HL-60 (cell line): ENCODE measurements around the gene ASIC5.

Experiments used
- POLR2AphosphoS5 ChIP-seq: IDR thresholded peaks from 2 replicates; pipeline ENCODE4 v1.6.1; 2012; ENCODE audit warnings: low read depth
- SPI1 ChIP-seq: IDR thresholded peaks from 2 replicates; pipeline ENCODE4 v1.6.1; 2012; ENCODE audit warnings: low read depth, mild to moderate bottlenecking, borderline replicate concordance
- TF ChIP-seq, protein P1 (sequence below): IDR thresholded peaks from one replicate; pipeline ENCODE4 v1.5.1; 2011; ENCODE audit warnings: low read length, control low read depth, inconsistent platforms; ENCODE audit not compliant: insufficient read depth
- TF ChIP-seq, protein P2 (sequence below): IDR thresholded peaks from 2 replicates; pipeline ENCODE4 v1.6.1; 2012; ENCODE audit warnings: low read depth; ENCODE audit not compliant: insufficient replicate concordance

DNA sequence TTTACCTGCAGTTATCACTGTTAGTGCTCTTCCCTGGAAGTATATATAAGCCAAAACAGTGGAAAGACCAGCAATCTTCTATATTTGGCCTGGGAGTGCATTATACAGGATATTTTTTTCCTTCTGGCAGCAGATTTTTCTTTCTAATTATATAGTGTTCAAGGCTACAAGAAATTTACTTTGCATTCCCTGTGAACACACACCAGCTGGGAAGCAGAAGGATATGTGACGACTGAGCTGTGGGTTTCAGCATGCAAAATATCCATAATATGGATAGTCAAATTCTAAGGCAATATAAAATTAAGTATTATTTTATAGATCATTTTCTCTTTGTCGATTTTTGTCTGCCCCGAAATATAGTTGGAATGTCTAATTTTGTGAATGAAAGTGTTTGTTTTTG, 76.1 kb downstream of the ASIC5 start:
- TF ChIP-seq, protein P1, sequence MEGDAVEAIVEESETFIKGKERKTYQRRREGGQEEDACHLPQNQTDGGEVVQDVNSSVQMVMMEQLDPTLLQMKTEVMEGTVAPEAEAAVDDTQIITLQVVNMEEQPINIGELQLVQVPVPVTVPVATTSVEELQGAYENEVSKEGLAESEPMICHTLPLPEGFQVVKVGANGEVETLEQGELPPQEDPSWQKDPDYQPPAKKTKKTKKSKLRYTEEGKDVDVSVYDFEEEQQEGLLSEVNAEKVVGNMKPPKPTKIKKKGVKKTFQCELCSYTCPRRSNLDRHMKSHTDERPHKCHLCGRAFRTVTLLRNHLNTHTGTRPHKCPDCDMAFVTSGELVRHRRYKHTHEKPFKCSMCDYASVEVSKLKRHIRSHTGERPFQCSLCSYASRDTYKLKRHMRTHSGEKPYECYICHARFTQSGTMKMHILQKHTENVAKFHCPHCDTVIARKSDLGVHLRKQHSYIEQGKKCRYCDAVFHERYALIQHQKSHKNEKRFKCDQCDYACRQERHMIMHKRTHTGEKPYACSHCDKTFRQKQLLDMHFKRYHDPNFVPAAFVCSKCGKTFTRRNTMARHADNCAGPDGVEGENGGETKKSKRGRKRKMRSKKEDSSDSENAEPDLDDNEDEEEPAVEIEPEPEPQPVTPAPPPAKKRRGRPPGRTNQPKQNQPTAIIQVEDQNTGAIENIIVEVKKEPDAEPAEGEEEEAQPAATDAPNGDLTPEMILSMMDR = no peak
- TF ChIP-seq POLR2AphosphoS5 (no peak), SPI1 (no peak)
- TF ChIP-seq, protein P2, sequence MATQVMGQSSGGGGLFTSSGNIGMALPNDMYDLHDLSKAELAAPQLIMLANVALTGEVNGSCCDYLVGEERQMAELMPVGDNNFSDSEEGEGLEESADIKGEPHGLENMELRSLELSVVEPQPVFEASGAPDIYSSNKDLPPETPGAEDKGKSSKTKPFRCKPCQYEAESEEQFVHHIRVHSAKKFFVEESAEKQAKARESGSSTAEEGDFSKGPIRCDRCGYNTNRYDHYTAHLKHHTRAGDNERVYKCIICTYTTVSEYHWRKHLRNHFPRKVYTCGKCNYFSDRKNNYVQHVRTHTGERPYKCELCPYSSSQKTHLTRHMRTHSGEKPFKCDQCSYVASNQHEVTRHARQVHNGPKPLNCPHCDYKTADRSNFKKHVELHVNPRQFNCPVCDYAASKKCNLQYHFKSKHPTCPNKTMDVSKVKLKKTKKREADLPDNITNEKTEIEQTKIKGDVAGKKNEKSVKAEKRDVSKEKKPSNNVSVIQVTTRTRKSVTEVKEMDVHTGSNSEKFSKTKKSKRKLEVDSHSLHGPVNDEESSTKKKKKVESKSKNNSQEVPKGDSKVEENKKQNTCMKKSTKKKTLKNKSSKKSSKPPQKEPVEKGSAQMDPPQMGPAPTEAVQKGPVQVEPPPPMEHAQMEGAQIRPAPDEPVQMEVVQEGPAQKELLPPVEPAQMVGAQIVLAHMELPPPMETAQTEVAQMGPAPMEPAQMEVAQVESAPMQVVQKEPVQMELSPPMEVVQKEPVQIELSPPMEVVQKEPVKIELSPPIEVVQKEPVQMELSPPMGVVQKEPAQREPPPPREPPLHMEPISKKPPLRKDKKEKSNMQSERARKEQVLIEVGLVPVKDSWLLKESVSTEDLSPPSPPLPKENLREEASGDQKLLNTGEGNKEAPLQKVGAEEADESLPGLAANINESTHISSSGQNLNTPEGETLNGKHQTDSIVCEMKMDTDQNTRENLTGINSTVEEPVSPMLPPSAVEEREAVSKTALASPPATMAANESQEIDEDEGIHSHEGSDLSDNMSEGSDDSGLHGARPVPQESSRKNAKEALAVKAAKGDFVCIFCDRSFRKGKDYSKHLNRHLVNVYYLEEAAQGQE = no peak
